H9 (cell line): ENCODE results near the gene TAGLN2. TPM values are rescaled to one million over a fixed set of nuclear protein-coding genes. Genes with fewer than 3 reads are reported as not detected.

Source experiments
- DNase-seq: peaks from one replicate; pipeline ENCODE4 v3.0.0-alpha.2; 2017
- H2AFZ ChIP-seq: one replicate; pipeline ENCODE4 v1.6.1; 2013; ENCODE audit warnings: mild to moderate bottlenecking, low read length, control low read depth, moderate library complexity
- H2AK5ac ChIP-seq: 2 replicates; pipeline ENCODE4 v1.6.1; 2013; ENCODE audit warnings: low read length, control low read depth, mixed read lengths; ENCODE audit not compliant: insufficient read length
- H2BK120ac ChIP-seq: one replicate; pipeline ENCODE4 v1.6.1; 2013; ENCODE audit warnings: low read depth, mild to moderate bottlenecking, low read length, control low read depth, inconsistent platforms; ENCODE audit not compliant: poor library complexity, severe bottlenecking
- H2BK12ac ChIP-seq: 2 replicates; pipeline ENCODE4 v1.6.1; 2013; ENCODE audit warnings: low read length, control low read depth, mixed read lengths, low read depth; ENCODE audit not compliant: insufficient read length
- H2BK15ac ChIP-seq: 2 replicates; pipeline ENCODE4 v1.6.1; 2013; ENCODE audit warnings: low read depth, low read length, control low read depth
- H2BK20ac ChIP-seq: one replicate; pipeline ENCODE4 v1.6.1; 2013; ENCODE audit warnings: low read depth, mild to moderate bottlenecking, low read length, control low read depth, inconsistent platforms; ENCODE audit not compliant: poor library complexity, severe bottlenecking
- H2BK5ac ChIP-seq: 2 replicates; pipeline ENCODE4 v1.6.1; 2013; ENCODE audit warnings: low read length, control low read depth, mixed read lengths; ENCODE audit not compliant: insufficient read length
- H3K14ac ChIP-seq: 2 replicates; pipeline ENCODE4 v1.6.1; 2013; ENCODE audit warnings: low read length, control low read depth; ENCODE audit not compliant: insufficient read depth
- H3K18ac ChIP-seq: 2 replicates; pipeline ENCODE4 v1.6.1; 2013; ENCODE audit warnings: low read depth, mild to moderate bottlenecking, mixed read lengths, low read length, control low read depth; ENCODE audit not compliant: insufficient read length
- H3K23ac ChIP-seq: 2 replicates; pipeline ENCODE4 v1.6.1; 2013; ENCODE audit warnings: low read length, control low read depth, mixed read lengths, low read depth; ENCODE audit not compliant: insufficient read length
- H3K23me2 ChIP-seq: 2 replicates; pipeline ENCODE4 v1.6.1; 2013; ENCODE audit warnings: low read depth, mild to moderate bottlenecking, mixed read lengths, low read length, control low read depth; ENCODE audit not compliant: insufficient read length, poor library complexity, severe bottlenecking
- H3K27ac ChIP-seq: 2 replicates; pipeline ENCODE4 v1.5.1; 2013; ENCODE audit warnings: low read length, control low read depth, mixed read lengths, low read depth; ENCODE audit not compliant: insufficient read length
- H3K27me3 ChIP-seq: 2 replicates; pipeline ENCODE4 v1.6.1; 2013; ENCODE audit warnings: low read length, control low read depth, inconsistent platforms; ENCODE audit not compliant: insufficient read depth
- H3K4ac ChIP-seq: 2 replicates; pipeline ENCODE4 v1.6.1; 2013; ENCODE audit warnings: low read depth, mild to moderate bottlenecking, control low read depth, inconsistent platforms, low read length, moderate library complexity
- H3K4me1 ChIP-seq: 2 replicates; pipeline ENCODE4 v1.6.1; 2013; ENCODE audit warnings: low read length, control low read depth, inconsistent platforms; ENCODE audit not compliant: insufficient read depth
- H3K4me2 ChIP-seq: 2 replicates; pipeline ENCODE4 v1.6.1; 2013; ENCODE audit warnings: low read length, control low read depth, mixed read lengths; ENCODE audit not compliant: insufficient read length, insufficient read depth
- H3K56ac ChIP-seq: 2 replicates; pipeline ENCODE4 v1.6.1; 2013; ENCODE audit warnings: low read depth, mild to moderate bottlenecking, mixed read lengths, low read length, control low read depth; ENCODE audit not compliant: insufficient read length
- H3K79me1 ChIP-seq: 2 replicates; pipeline ENCODE4 v1.6.1; 2013; ENCODE audit warnings: low read depth, mild to moderate bottlenecking, moderate library complexity, low read length, control low read depth, inconsistent platforms; ENCODE audit not compliant: insufficient read depth, poor library complexity, severe bottlenecking
- H3K79me2 ChIP-seq: 2 replicates; pipeline ENCODE4 v1.6.1; 2013; ENCODE audit warnings: low read length, control low read depth, inconsistent platforms; ENCODE audit not compliant: insufficient read depth
- H3K9ac ChIP-seq: 2 replicates; pipeline ENCODE4 v1.6.1; 2013; ENCODE audit warnings: low read length, control low read depth, mixed read lengths; ENCODE audit not compliant: insufficient read length; ENCODE audit errors: extremely low read depth
- H3K9me3 ChIP-seq: one replicate; pipeline ENCODE4 v1.6.1; 2013; ENCODE audit warnings: low read depth, low read length, inconsistent platforms; ENCODE audit not compliant: control insufficient read depth
- H3T11ph ChIP-seq: one replicate; pipeline ENCODE4 v1.6.1; 2013; ENCODE audit warnings: mild to moderate bottlenecking, low read length, control low read depth, inconsistent platforms
- H4K20me1 ChIP-seq: one replicate; pipeline ENCODE4 v1.6.1; 2013; ENCODE audit not compliant: control insufficient read depth, insufficient read length, insufficient read depth
- H4K5ac ChIP-seq: 2 replicates; pipeline ENCODE4 v1.6.1; 2013; ENCODE audit warnings: low read depth, mild to moderate bottlenecking, mixed read lengths, low read length, control low read depth; ENCODE audit not compliant: insufficient read length
- H4K8ac ChIP-seq: replicated peaks from 2 replicates; pipeline ENCODE4 v1.6.1; 2013; ENCODE audit warnings: low read length, control low read depth, mixed read lengths, low read depth; ENCODE audit not compliant: insufficient read length
- H4K91ac ChIP-seq: 2 replicates; pipeline ENCODE4 v1.6.1; 2013; ENCODE audit warnings: low read depth, mild to moderate bottlenecking, moderate library complexity, mixed read lengths, low read length, control low read depth; ENCODE audit not compliant: insufficient read length
- H3K27ac Mint-ChIP-seq, 3 experiments: 2 replicates in 2 of 3; 3 replicates in 1 of 3; pipeline ENCODE4 v1.8.0; 2020 to 2021; ENCODE audit warnings: mixed read lengths in 3 of 3, mild to moderate bottlenecking in 1 of 3, moderate library complexity in 1 of 3
- H3K27me3 Mint-ChIP-seq: 2 replicates; pipeline ENCODE4 v1.8.0; 2021; ENCODE audit warnings: low read depth, mild to moderate bottlenecking, moderate library complexity, mixed read lengths
- H3K36me3 Mint-ChIP-seq, 3 experiments: 2 replicates in 2 of 3; 3 replicates in 1 of 3; pipeline ENCODE4 v1.8.0; 2020 to 2021; ENCODE audit warnings: low read depth in 3 of 3, mixed read lengths in 3 of 3; ENCODE audit not compliant: insufficient read depth in 1 of 3
- H3K4me1 Mint-ChIP-seq, 2 experiments: 2 replicates each; pipeline ENCODE4 v1.8.0; 2020; ENCODE audit warnings: mixed read lengths in 2 of 2
- H3K4me3 Mint-ChIP-seq, 2 experiments: 2 replicates in 1 of 2; 3 replicates in 1 of 2; pipeline ENCODE4 v1.8.0; 2020 to 2021; ENCODE audit warnings: mild to moderate bottlenecking in 2 of 2, mixed read lengths in 2 of 2, moderate library complexity in 1 of 2
- H3K9me3 Mint-ChIP-seq, 2 experiments: 2 replicates in 1 of 2; 3 replicates in 1 of 2; pipeline ENCODE4 v1.8.0; 2020; ENCODE audit warnings: mild to moderate bottlenecking in 2 of 2, mixed read lengths in 2 of 2, moderate library complexity in 1 of 2
- CTCF ChIP-seq: fragments of 200-600 bp; sonication (generic); conservative IDR thresholded peaks from 3 replicates; pipeline ENCODE4 v1.8.0; 2021; ENCODE audit warnings: antibody characterized with exemption, mild to moderate bottlenecking
- WGBS: extraction: QIAGEN DNeasy Blood & Tissue Kit; methylation state at CpG from one replicate; pipeline ENCODE4 v1.1.7; 2013; ENCODE audit warnings: missing lambda C conversion rate, low lambda C conversion rate, mixed read lengths; ENCODE audit not compliant: insufficient read length; ENCODE audit errors: extremely low coverage; 5-methylcytosine and 5-hydroxymethylcytosine counted together
- total RNA-seq: library from RNA; stranded (reverse); gene quantifications from 2 replicates; pipeline ENCODE4 v1.2.1, GENCODE V29; 2021

TAGLN2 gene
- total RNA-seq, 1 experiment from 2014 or later, result 76.7 TPM

GRCh38 chr1:159882527-159882862 lies 42.8 kb downstream of the TAGLN2 start:
- Histone ChIP-seq H3K9me3 (no peaks in the 10 kb centered on the region), H3K27ac (no peak overlapping the region), H3K14ac (no peak overlapping the region), H2AFZ (no peak overlapping the region), H3K56ac (no peak overlapping the region), H3K23ac (no peak overlapping the region), H2BK12ac (no peak overlapping the region), H3T11ph (no peak overlapping the region), H2AK5ac (no peak overlapping the region), H2BK15ac (no peak overlapping the region), H3K79me1 (no peaks in the 10 kb centered on the region), H4K8ac (no peak overlapping the region), H3K9ac (no peak overlapping the region), H3K23me2 (no peaks in the 10 kb centered on the region), H3K18ac (no peak overlapping the region), H4K20me1 (no peaks in the 10 kb centered on the region), H3K4me2 (no peak overlapping the region), H4K91ac (no peak overlapping the region), H2BK120ac (no peak overlapping the region), H2BK5ac (no peak overlapping the region), H3K27me3 (no peaks in the 10 kb centered on the region), H3K79me2 (no peaks in the 10 kb centered on the region), H4K5ac (no peak overlapping the region), H3K4ac (no peak overlapping the region), H2BK20ac (no peak overlapping the region), H3K4me1 (no peaks in the 10 kb centered on the region)
- Mint-ChIP-seq H3K4me1 (no peaks in the 10 kb centered on the region), H3K27me3 (no peaks in the 10 kb centered on the region; the same call in none of the 2 replicates), H3K9me3 (no peaks in the 10 kb centered on the region), H3K27ac (no peak overlapping the region), H3K4me3 (no peak overlapping the region), H3K36me3 (no peaks in the 10 kb centered on the region)
- DNase-seq, result no peak
- TF ChIP-seq CTCF, result no peak
- WGBS, result no CpG with 5 or more reads among the region's 2 CpGs
